ENCODE results near the gene PLP2.

DNA sequence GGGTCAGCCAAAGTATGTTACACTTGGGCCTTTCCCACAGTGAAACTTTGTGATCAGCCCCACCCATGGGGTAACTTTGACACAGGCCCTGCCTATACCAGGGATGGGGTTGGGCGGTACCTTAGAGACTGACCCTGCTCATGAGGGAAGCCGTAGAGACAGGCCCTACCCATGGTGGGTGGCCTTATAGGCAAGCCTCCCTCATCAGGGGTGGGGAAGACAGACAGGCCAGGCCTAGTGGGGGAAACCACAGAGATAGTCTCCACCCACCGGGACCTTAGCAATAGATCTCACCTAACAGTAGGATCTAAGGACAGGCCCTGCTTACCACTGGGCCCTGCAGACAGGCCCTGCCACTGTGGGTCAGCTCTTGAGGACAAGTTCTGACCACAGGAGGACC is 6.8 kb downstream of the PLP2 start:
- TF ChIP-seq CTCF (IDR thresholded peaks at IDR 0.05; ENCODE audit: poor library complexity) (no peak), EZH2phosphoT487 (IDR thresholded peaks at IDR 0.05; ENCODE audit: low read depth, severe bottlenecking, unreplicated experiment) (no peak), EZH2 (IDR thresholded peaks at IDR 0.05; ENCODE audit: borderline replicate concordance) (no peak)
